Activated T-helper 1 cell treated with Interleukin-2 at 50 U/mL for 16 hours (primary cell): Measurements from ENCODE around the gene ACSF3.
"Not testable (repeated sequence)": the region's sequence is repeated elsewhere in the genome, so short reads cannot be mapped to it uniquely, and the experiment has no call there.

Experiments
- DNase-seq: peaks from one replicate; pipeline ENCODE4 v3.0.0-alpha.2; 2020; ENCODE audit warnings: low read depth

The ACSF3 gene

GRCh38 chr16:89175280-89176146 is 81.9 kb downstream of the ACSF3 start:
- no peak for DNase-seq

- DNase-seq, result no peak
These were observed 82.6 kb downstream of the ACSF3 start for GRCh38 chr16:89176147-89176690.

GRCh38 chr16:89176717-89177116 is 83.1 kb downstream of the ACSF3 start:
- DNase-seq, result no peak

- DNase-seq, result no peak
These were observed 83.8 kb downstream of the ACSF3 start for GRCh38 chr16:89177501-89177900.

- no peak for DNase-seq
These were observed 84.9 kb downstream of the ACSF3 start for GRCh38 chr16:89178453-89179147.

- DNase-seq, result no peak
These were observed 85.5 kb downstream of the ACSF3 start for GRCh38 chr16:89179148-89179484.

- no peak for DNase-seq
These were observed 86.1 kb downstream of the ACSF3 start for GRCh38 chr16:89179656-89180315.

- no peak for DNase-seq
These were observed 89.8 kb downstream of the ACSF3 start for GRCh38 chr16:89183463-89183862.

- DNase-seq, result no peak
These were observed 90.5 kb downstream of the ACSF3 start for GRCh38 chr16:89183975-89184676.

- no peak for DNase-seq
These were observed 91.0 kb downstream of the ACSF3 start for GRCh38 chr16:89184677-89184932.

- no peak for DNase-seq
These were observed 91.5 kb downstream of the ACSF3 start for GRCh38 chr16:89184933-89185794.

- DNase-seq, result not testable (repeated sequence)
These were observed 92.4 kb downstream of the ACSF3 start for GRCh38 chr16:89185887-89186592.

- not testable (repeated sequence) for DNase-seq
These were observed 93.0 kb downstream of the ACSF3 start for GRCh38 chr16:89186593-89187031.

GRCh38 chr16:89187032-89187769 is 93.5 kb downstream of the ACSF3 start:
- no peak for DNase-seq

- no peak for DNase-seq
These were observed 94.2 kb downstream of the ACSF3 start for GRCh38 chr16:89187770-89188392.

GRCh38 chr16:89188471-89189357 is 95.1 kb downstream of the ACSF3 start:
- DNase-seq, result not testable (repeated sequence)

GRCh38 chr16:89189358-89190025 is 95.8 kb downstream of the ACSF3 start:
- no peak for DNase-seq
